Transverse colon (tissue), 4 donors: ENCODE measurements around the gene EGLN1. TPM values are rescaled to one million over a fixed set of nuclear protein-coding genes. Genes with fewer than 3 reads are reported as not detected.

ENCODE experiments used
- DNase-seq: peaks from one replicate; pipeline ENCODE4 v3.0.0-alpha.2; 2019
- H3K27ac ChIP-seq, 4 donors: fragments of 200-600 bp; sonication (generic); 2 replicates each; pipeline ENCODE4 v1.5.1; 2016 to 2018; ENCODE audit warnings: inconsistent platforms in 4 of 4
- H3K27me3 ChIP-seq: fragments of 200-600 bp; sonication (generic); 2 replicates; pipeline ENCODE4 v1.5.1; 2017; ENCODE audit warnings: inconsistent platforms
- H3K36me3 ChIP-seq, 4 donors: fragments of 200-600 bp; sonication (generic); 2 replicates each; pipeline ENCODE4 v1.5.1; 2017 to 2019; ENCODE audit warnings: inconsistent platforms in 4 of 4
- H3K4me1 ChIP-seq, 4 donors: fragments of 200-600 bp; sonication (generic); 2 replicates each; pipeline ENCODE4 v1.5.1; 2017 to 2020; ENCODE audit warnings: inconsistent platforms in 4 of 4
- H3K4me3 ChIP-seq, 4 donors: fragments of 200-600 bp; sonication (generic); 1 replicate in 1 of 4; 2 replicates in 3 of 4; pipeline versions ENCODE4 v1.5.1 to v1.6.1; 2017 to 2019; ENCODE audit warnings: inconsistent platforms in 4 of 4
- H3K9me3 ChIP-seq, 2 donors: fragments of 200-600 bp; sonication (generic); 2 replicates each; pipeline ENCODE4 v1.5.1; 2017 to 2019; ENCODE audit warnings: inconsistent platforms in 2 of 2
- CTCF ChIP-seq, 5 experiments: fragments of 200-600 bp in 3 of 5; fragments of 450-650 bp in 2 of 5; sonication (generic) in 3 of 5; IDR thresholded peaks; 1 replicate in 2 of 5; 2 replicates in 3 of 5; pipeline ENCODE4 v1.5.1; 2016 to 2017; ENCODE audit warnings: antibody characterized with exemption in 5 of 5, inconsistent platforms in 3 of 5, mild to moderate bottlenecking in 2 of 5, moderate library complexity in 1 of 5
- EP300 ChIP-seq: sonication (generic); formaldehyde crosslinking; IDR thresholded peaks from one replicate; pipeline ENCODE4 v1.6.1; 2017; ENCODE audit warnings: antibody characterized with exemption, low read depth
- POLR2A ChIP-seq: fragments of 450-650 bp; IDR thresholded peaks from one replicate; pipeline ENCODE4 v1.6.1; 2016; ENCODE audit warnings: antibody characterized with exemption, mild to moderate bottlenecking, moderate library complexity
- POLR2AphosphoS5 ChIP-seq, 3 donors: sonication (generic); formaldehyde crosslinking; IDR thresholded peaks; one replicate each; pipeline ENCODE4 v1.6.1; 2016; ENCODE audit warnings: antibody characterized with exemption in 3 of 3
- WGBS, 2 donors: methylation state at CpG; one replicate each; pipeline ENCODE4 v1.1.5; 2018; ENCODE audit warnings: low coverage in 1 of 2; 5-methylcytosine and 5-hydroxymethylcytosine counted together
- in situ Hi-C, 4 donors: fragments of 200-750 bp; cut with MboI; loops; one replicate each; pipeline versions ENCODE4 v1.15.0 to v1.15.1; 2017; ENCODE audit warnings: low sequenced_read_pairs in 3 of 4, low pct_ligation_motif_present in 1 of 4, low pct_unique_long_range_greater_than_20kb in 1 of 4
- intact Hi-C: fragments of 100-400 bp; cut with DNase I; formaldehyde crosslinking; loops from one replicate; pipeline ENCODE4 v1.15.1; 2023; ENCODE audit warnings: low total_unique reads
- total RNA-seq, 4 donors: library from RNA; depleted of rRNA; stranded (reverse); fragments of >200 nt; gene quantifications; one replicate each; pipeline ENCODE4 v1.1.0, GENCODE V29; 2016

Gene EGLN1
- total RNA-seq, 4 donors from 2014 or later = 40.2 to 69.2 (median 51.7) TPM

DNA sequence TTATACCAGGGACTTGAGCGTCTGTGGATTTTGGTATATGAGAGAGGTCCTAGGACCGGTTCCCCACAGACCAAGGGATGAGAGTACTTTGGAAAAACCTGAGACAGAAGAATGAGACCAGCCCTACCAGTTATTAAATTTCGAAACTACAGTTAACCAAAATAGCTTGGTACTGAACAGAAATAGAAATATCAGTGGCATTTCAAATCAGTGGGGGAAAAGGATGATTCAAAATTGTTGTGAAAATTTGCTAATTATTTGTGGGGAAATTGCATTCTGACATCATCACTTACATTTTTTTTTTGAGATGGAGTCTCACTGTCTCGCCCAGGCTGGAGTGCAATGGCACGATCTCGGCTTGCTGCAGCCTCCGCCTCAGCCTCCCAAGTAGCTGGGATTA, 92.6 kb downstream of the EGLN1 start:
- no peak overlapping the region for H3K27ac ChIP-seq
- H3K27me3 ChIP-seq = no peaks in the 10 kb centered on the region
- H3K9me3 ChIP-seq = no peaks in the 10 kb centered on the region
- DNase-seq = no peak
- H3K4me3 ChIP-seq = no peak overlapping the region
- WGBS, 2 donors = 85 to 94% methylated on average over 4 to 7 of the region's 7 CpGs
- intact Hi-C loops (no loop called here), in situ Hi-C loops (no loop called here)
- no peak for TF ChIP-seq POLR2A
- H3K36me3 ChIP-seq = peaks cover 0 to 11% (median 0%) of the 10 kb centered on the region in 4 donors
- H3K4me1 ChIP-seq = peaks cover 7 to 18% (median 16%) of the 10 kb centered on the region in 4 donors

- in situ Hi-C loops (no loop called here), intact Hi-C loops (no loop called here)
- Histone ChIP-seq H3K27me3 (no peaks in the 10 kb centered on the region), H3K9me3 (no peaks in the 10 kb centered on the region), H3K4me3 (no peak overlapping the region), H3K4me1 (no peaks in the 10 kb centered on the region), H3K36me3 (peaks cover 0 to 11% (median 0%) of the 10 kb centered on the region in 4 donors), H3K27ac (no peak overlapping the region)
- WGBS, 2 donors = 81 to 92% methylated on average over 3 to 5 of the region's 5 CpGs
- no peak for TF ChIP-seq POLR2A
- TF ChIP-seq POLR2AphosphoS5 (IDR thresholded peaks at IDR 0.05) = no peak
- no peak for TF ChIP-seq EP300
- no peak for TF ChIP-seq CTCF (IDR thresholded peaks at IDR 0.05)
- DNase-seq = no peak
These were observed 94.5 kb downstream of the EGLN1 start for GRCh38 chr1:231327617-231328016.

DNA sequence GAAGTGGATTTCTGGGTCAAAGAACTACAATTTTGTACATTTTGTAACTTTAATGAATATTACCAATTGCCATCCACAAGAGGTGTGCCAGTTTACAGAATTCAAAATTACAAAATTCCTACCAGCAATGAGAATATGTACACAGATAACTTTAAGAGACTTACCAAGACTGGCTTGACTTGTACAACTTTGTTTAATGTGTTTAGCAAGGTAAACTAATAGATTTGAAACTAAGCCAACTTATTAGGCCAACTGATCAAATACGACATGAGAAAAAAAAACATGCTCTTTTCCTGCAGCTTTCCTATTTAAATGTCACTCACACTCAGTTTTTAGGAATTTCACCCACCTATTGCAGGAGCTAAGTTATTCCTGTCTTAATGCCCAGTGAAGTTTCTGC, 95.8 kb downstream of the EGLN1 start:
- H3K27me3 ChIP-seq = no peaks in the 10 kb centered on the region
- in situ Hi-C loops = no loop called here
- TF ChIP-seq POLR2AphosphoS5 (IDR thresholded peaks at IDR 0.05) (no peak), POLR2A (no peak), EP300 (no peak), CTCF (IDR thresholded peaks at IDR 0.05) (no peak)

GRCh38 chr1:231324660-231325059, 97.4 kb downstream of the EGLN1 start:
- WGBS, 2 donors = 83 to 92% methylated on average over 4 to 5 of the region's 5 CpGs
- Histone ChIP-seq H3K4me1 (no peaks in the 10 kb centered on the region), H3K9me3 (no peaks in the 10 kb centered on the region), H3K27me3 (no peaks in the 10 kb centered on the region), H3K36me3 (no peaks in the 10 kb centered on the region), H3K4me3 (no peak overlapping the region), H3K27ac (no peak overlapping the region)
- intact Hi-C loops (no loop called here), in situ Hi-C loops (no loop called here)
- no peak for TF ChIP-seq CTCF (IDR thresholded peaks at IDR 0.05)
- no peak for TF ChIP-seq EP300
- TF ChIP-seq POLR2A = no peak
- DNase-seq = no peak

More for the DNA sequence above, 95.8 kb downstream of the EGLN1 start:
- H3K36me3 ChIP-seq = peaks cover 0 to 6% (median 0%) of the 10 kb centered on the region in 4 donors
- no peak overlapping the region for H3K4me3 ChIP-seq
- no peaks in the 10 kb centered on the region for H3K4me1 ChIP-seq
- 59 to 100% methylated on average over 1 of the region's 1 CpG for WGBS, 2 donors
- intact Hi-C loops = no loop called here
- no peaks in the 10 kb centered on the region for H3K9me3 ChIP-seq
- DNase-seq = no peak
- H3K27ac ChIP-seq = no peak overlapping the region

GRCh38 chr1:231322880-231323530, 99.1 kb downstream of the EGLN1 start:
- in situ Hi-C loops = no loop called here
- DNase-seq = no peak
- no peaks in the 10 kb centered on the region for H3K27me3 ChIP-seq
- no peak overlapping the region for H3K27ac ChIP-seq
- no peak for TF ChIP-seq CTCF (IDR thresholded peaks at IDR 0.05)
- no peak for TF ChIP-seq EP300
- no peak for TF ChIP-seq POLR2AphosphoS5 (IDR thresholded peaks at IDR 0.05)
- no peak for TF ChIP-seq POLR2A
- H3K9me3 ChIP-seq = no peaks in the 10 kb centered on the region
- H3K4me1 ChIP-seq = no peaks in the 10 kb centered on the region
- no peaks in the 10 kb centered on the region for H3K36me3 ChIP-seq
- no peak overlapping the region for H3K4me3 ChIP-seq
- 73 to 77% methylated on average over 4 to 7 of the region's 7 CpGs for WGBS, 2 donors
- intact Hi-C loops = no loop called here
